GM12864 (cell line): ENCODE results near the gene PCED1B.

Experiments
- DNase-seq: peaks from one replicate; pipeline ENCODE4 v3.0.0-alpha.2; 2011; ENCODE audit warnings: low read depth
- H3K4me3 ChIP-seq: 2 replicates; pipeline ENCODE4 v1.5.1; 2011; ENCODE audit warnings: mild to moderate bottlenecking, low read depth, low read length, control low read depth
- CTCF ChIP-seq: IDR thresholded peaks from 2 replicates; pipeline ENCODE4 v1.5.1; 2011; ENCODE audit warnings: low read depth, mild to moderate bottlenecking, moderate library complexity, low read length, control low read depth, inconsistent platforms; ENCODE audit errors: missing control alignments

The PCED1B gene

GRCh38 chr12:47091009-47091408 is 11.6 kb downstream of the PCED1B start:
- no peak for DNase-seq
- no peak overlapping the region for H3K4me3 ChIP-seq
- no peak for TF ChIP-seq CTCF

GRCh38 chr12:47094804-47095203 is 15.4 kb downstream of the PCED1B start:
- DNase-seq = no peak
- no peak for TF ChIP-seq CTCF
- no peak overlapping the region for H3K4me3 ChIP-seq

GRCh38 chr12:47095446-47096236 is 16.2 kb downstream of the PCED1B start:
- TF ChIP-seq CTCF = no peak
- H3K4me3 ChIP-seq = no peak overlapping the region
- DNase-seq = no peak

GRCh38 chr12:47097276-47097896 is 18.0 kb downstream of the PCED1B start:
- no peak for TF ChIP-seq CTCF
- no peak overlapping the region for H3K4me3 ChIP-seq
- no peak for DNase-seq

- TF ChIP-seq CTCF = no peak
- H3K4me3 ChIP-seq = no peak overlapping the region
- no peak for DNase-seq
These were observed 18.7 kb downstream of the PCED1B start for GRCh38 chr12:47098099-47098498.

GRCh38 chr12:47099610-47100009 is 20.2 kb downstream of the PCED1B start:
- DNase-seq = no peak
- H3K4me3 ChIP-seq = no peak overlapping the region
- TF ChIP-seq CTCF = no peak
